Stimulated activated naive CD4-positive, alpha-beta T cell treated with Interleukin-2 at 50 U/mL for 16 hours (primary cell): ENCODE results near the gene DEAF1.

Experiments
- DNase-seq: peaks from one replicate; lab custom pipeline; 2025; lab: John Stamatoyannopoulos, UW

Gene DEAF1

GRCh38 chr11:645536-645935 lies 49.5 kb downstream of the DEAF1 start:
- DNase-seq = no peak

GRCh38 chr11:643849-644738 lies 50.9 kb downstream of the DEAF1 start:
- no peak for DNase-seq

GRCh38 chr11:643366-643765 lies 51.7 kb downstream of the DEAF1 start:
- no peak for DNase-seq

GRCh38 chr11:641806-642370 lies 53.1 kb downstream of the DEAF1 start:
- no peak for DNase-seq

- DNase-seq = no peak
Measured at GRCh38 chr11:640021-640706, 54.9 kb downstream of the DEAF1 start.

- no peak for DNase-seq
Measured at GRCh38 chr11:639332-639955, 55.6 kb downstream of the DEAF1 start.

GRCh38 chr11:638631-639331 lies 56.2 kb downstream of the DEAF1 start:
- no peak for DNase-seq

- no peak for DNase-seq
Measured at GRCh38 chr11:637593-638521, 57.2 kb downstream of the DEAF1 start.

GRCh38 chr11:637333-637592 lies 57.8 kb downstream of the DEAF1 start:
- DNase-seq = no peak

- no peak for DNase-seq
Measured at GRCh38 chr11:636511-637332, 58.3 kb downstream of the DEAF1 start, which contains the start of gene DRD4. Gene DRD4 (plus strand): TSS chr11:637269. CDS start chr11:637305, 36 bp downstream.

GRCh38 chr11:635945-636510 lies 59.0 kb downstream of the DEAF1 start:
- DNase-seq = no peak

GRCh38 chr11:630871-631270 lies 64.2 kb downstream of the DEAF1 start:
- DNase-seq = no peak

GRCh38 chr11:629237-629583 lies 65.8 kb downstream of the DEAF1 start:
- no peak for DNase-seq

GRCh38 chr11:628056-628455 lies 67.0 kb downstream of the DEAF1 start:
- DNase-seq = no peak

- no peak for DNase-seq
Measured at GRCh38 chr11:627308-627576, 67.8 kb downstream of the DEAF1 start.

- no peak for DNase-seq
Measured at GRCh38 chr11:626475-627307, 68.3 kb downstream of the DEAF1 start, which contains the start of gene SCT. Gene SCT (minus strand): TSS chr11:627181. CDS start chr11:627143, 38 bp downstream.

GRCh38 chr11:625636-626268 lies 69.3 kb downstream of the DEAF1 start:
- DNase-seq = no peak
